ENCODE measurements around the gene LIPC. TPM values are rescaled to one million over a fixed set of nuclear protein-coding genes. Genes with fewer than 3 reads are reported as not detected.

The LIPC gene
- total and polyA plus RNA-seq, 9 of the 15 experiments (the other 6 are each of a cell fraction or from before 2014, with no cell fraction given), result 0.07 to 0.41 (median 0.11) TPM; not detected in 2

GRCh38 chr15:58503139-58504027, 71.6 kb downstream of the LIPC start:
- no peak overlapping the region for H3K4me2 ChIP-seq (ENCODE audit: insufficient read depth, low read length)
- 53% methylated on average over 6 of the region's 6 CpGs for WGBS (ENCODE audit: insufficient coverage, low coverage, missing lambda C conversion rate)
- DNase-seq (ENCODE audit: extremely low read depth in 1 of 4, low spot score in 3 of 4) (no peak), ATAC-seq (no peak), FAIRE-seq (no peak)
- H3K9ac ChIP-seq (ENCODE audit: insufficient read depth in 1 of 2, low read depth in 2 of 2, low read length in 2 of 2), result no peak overlapping the region
- H3K79me2 ChIP-seq (ENCODE audit: control insufficient read depth, insufficient read depth, low read length), result no peaks in the 10 kb centered on the region
- no peaks in the 10 kb centered on the region for H4K20me1 ChIP-seq (replicated peaks; ENCODE audit: control insufficient read depth, insufficient read depth, low read length)
- intact Hi-C loops (cut with micrococcal nuclease), result no loop called here
- in situ Hi-C loops (cut with MboI), result no loop called here
- H3K27ac ChIP-seq (ENCODE audit: extremely low read depth, low read depth, low read length), result no peak overlapping the region
- H3K9me3 ChIP-seq (replicated peaks; ENCODE audit: control insufficient read depth, insufficient read depth, low read depth, low read length), result no peaks in the 10 kb centered on the region
- ChIA-PET CTCF (ENCODE audit: low intra/inter-chr PET ratio) (no interaction called here), POLR2A (interaction anchor here (0.6 kb wide), 1 partner anchor 39 kb away, joined by 3 read pairs; no protein-coding TSS in a partner anchor)
- no peak overlapping the region for H3K4me3 ChIP-seq
- no peaks in the 10 kb centered on the region for H3K36me3 ChIP-seq (ENCODE audit: control insufficient read depth, insufficient read depth, low read length)
- no peak overlapping the region for H2AFZ ChIP-seq (ENCODE audit: low read depth, low read length)
- H3K27me3 ChIP-seq (ENCODE audit: control insufficient read depth in 2 of 2, insufficient read depth in 2 of 2, low read length in 2 of 2), result no peaks in the 10 kb centered on the region
- no peaks in the 10 kb centered on the region for H3K9me1 ChIP-seq (ENCODE audit: control insufficient read depth, insufficient read depth, low read length)
- peaks cover 0 to 10% of the 10 kb centered on the region in 2 experiments; a peak in 2 of 5 replicates for H3K4me1 ChIP-seq (replicated peaks in 1 of 2; ENCODE audit: control insufficient read depth in 2 of 2, insufficient read depth in 2 of 2, low read length in 2 of 2)
- no TSS peak for BruUV-seq (replicated peaks)
- TF ChIP-seq ZNF76 (CRISPR knock-in tag; IDR thresholded peaks at IDR 0.05; ENCODE audit: borderline replicate concordance) (no peak), MEF2A (IDR thresholded peaks at IDR 0.05; ENCODE audit: control insufficient read depth, low read depth, low read length) (no peak), SOX6 (IDR thresholded peaks at IDR 0.05) (no peak), MITF (IDR thresholded peaks at IDR 0.05) (no peak), HBP1 (CRISPR knock-in tag; IDR thresholded peaks at IDR 0.05) (no peak), RAD21 (CRISPR knock-in tag; conservative IDR thresholded peaks at IDR 0.05 in 1 of 2, IDR thresholded peaks at IDR 0.05 in 1 of 2) (no peak), ZNF551 (CRISPR knock-in tag; IDR thresholded peaks at IDR 0.05) (no peak), POLR2H (tag; IDR thresholded peaks at IDR 0.05; ENCODE audit: low read depth) (no peak), POLR3A (IDR thresholded peaks at IDR 0.05; ENCODE audit: borderline replicate concordance, extremely low read depth, insufficient read depth, insufficient read length) (no peak), CEBPB (tag; IDR thresholded peaks at IDR 0.05) (no peak), E2F4 (CRISPR knock-in tag; IDR thresholded peaks at IDR 0.05; ENCODE audit: low read depth) (no peak), MXD1 (CRISPR knock-in tag; IDR thresholded peaks at IDR 0.05; ENCODE audit: borderline replicate concordance, poor library complexity, severe bottlenecking) (no peak), JUN (IDR thresholded peaks at IDR 0.05; ENCODE audit: borderline replicate concordance, low read depth, low read length) (no peak), JUN (CRISPR knock-in tag; IDR thresholded peaks at IDR 0.05; ENCODE audit: borderline replicate concordance) (no peak), ESRRA (IDR thresholded peaks at IDR 0.05; ENCODE audit: borderline replicate concordance, low read depth) (no peak), PPARD (CRISPR knock-in tag; IDR thresholded peaks at IDR 0.05) (no peak), CXXC5 (CRISPR knock-in tag; IDR thresholded peaks at IDR 0.05) (no peak)
